HG03066 (cell line): ENCODE results near the gene SLC9A8.
"Not testable (repeated sequence)": the region's sequence is repeated elsewhere in the genome, so short reads cannot be mapped to it uniquely, and the experiment has no call there.

Experiments used
- ATAC-seq: cut with Tn5 transposase; IDR thresholded peaks from one replicate; pipeline ENCODE4 v1.9.1; 2021; ENCODE audit warnings: low read depth; ENCODE audit not compliant: unreplicated experiment

SLC9A8 gene

GRCh38 chr20:49890471-49891361 is 78.1 kb downstream of the SLC9A8 start:
- ATAC-seq, result no peak

- no peak for ATAC-seq
Measured at GRCh38 chr20:49891476-49892110, 79.0 kb downstream of the SLC9A8 start.

DNA sequence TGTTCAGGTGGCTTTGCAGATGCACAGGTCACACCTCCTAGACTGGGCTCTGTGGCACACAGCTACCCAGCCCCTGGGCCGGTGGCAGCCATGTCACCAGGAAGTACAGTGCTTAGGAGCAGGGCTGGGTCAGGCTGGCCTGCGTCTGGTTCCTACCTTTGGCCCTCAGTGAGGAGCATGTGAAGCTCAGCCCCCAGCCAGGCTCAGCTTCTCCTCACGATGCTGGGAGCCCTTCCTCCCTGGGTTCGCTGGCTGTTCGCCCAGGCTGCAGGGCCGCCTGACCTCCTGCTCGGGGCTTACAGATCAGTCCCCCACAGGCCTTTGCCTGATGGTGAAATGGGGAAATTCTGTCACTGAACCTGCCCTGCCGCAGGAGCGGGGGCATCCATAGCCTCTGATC is 79.6 kb downstream of the SLC9A8 start:
- no peak for ATAC-seq

GRCh38 chr20:49892817-49893216 is 80.2 kb downstream of the SLC9A8 start:
- no peak for ATAC-seq

GRCh38 chr20:49893242-49894072 is 80.8 kb downstream of the SLC9A8 start:
- no peak for ATAC-seq

DNA sequence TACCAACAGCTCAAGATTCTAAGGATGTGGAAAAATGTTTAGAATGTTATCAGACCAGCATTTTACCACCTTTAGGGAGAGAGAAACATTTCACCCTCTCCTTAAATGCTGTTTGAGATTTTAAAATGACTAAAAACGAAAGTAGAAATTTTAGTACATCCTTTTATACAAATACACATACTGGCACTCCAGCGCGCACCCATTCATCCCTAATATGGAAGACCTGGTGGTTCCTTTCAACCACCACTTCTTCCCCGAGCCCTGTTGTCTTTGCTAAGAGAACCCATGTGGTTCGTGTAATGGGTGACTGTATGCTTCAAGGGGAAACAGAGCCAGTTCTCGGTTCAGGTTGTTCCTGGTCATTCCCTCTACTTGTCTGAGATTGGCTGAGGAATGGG is 81.4 kb downstream of the SLC9A8 start:
- ATAC-seq, result no peak

DNA sequence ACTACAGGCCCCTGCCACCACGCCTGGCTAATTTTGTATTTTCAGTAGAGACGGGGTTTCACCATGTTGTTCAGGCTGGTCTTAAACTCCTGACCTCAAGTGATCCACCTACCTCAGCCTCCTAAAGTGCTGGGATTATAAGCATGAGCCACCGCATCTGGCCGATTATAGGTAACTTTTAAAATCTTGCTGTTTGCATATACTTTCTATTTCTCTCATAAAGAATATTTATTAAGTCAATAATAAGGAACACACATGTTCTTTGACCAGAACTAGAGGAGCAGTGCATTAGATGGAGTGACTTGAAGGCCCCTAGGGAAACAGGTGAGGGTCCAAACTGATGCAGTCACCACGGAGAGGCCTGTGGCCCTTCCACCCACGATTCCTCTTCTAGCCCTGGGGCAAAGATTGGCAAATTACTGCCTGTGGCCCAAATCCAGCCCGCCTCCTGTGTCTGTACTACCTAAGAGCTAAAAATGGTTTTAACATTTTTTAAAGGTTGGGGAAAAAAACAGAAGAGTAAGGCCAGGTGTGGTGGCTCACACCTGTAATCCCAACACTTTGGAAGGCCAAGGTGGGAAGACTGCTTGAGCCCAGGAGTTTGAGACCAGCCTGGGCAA is 83.0 kb downstream of the SLC9A8 start:
- not testable (repeated sequence) for ATAC-seq

DNA sequence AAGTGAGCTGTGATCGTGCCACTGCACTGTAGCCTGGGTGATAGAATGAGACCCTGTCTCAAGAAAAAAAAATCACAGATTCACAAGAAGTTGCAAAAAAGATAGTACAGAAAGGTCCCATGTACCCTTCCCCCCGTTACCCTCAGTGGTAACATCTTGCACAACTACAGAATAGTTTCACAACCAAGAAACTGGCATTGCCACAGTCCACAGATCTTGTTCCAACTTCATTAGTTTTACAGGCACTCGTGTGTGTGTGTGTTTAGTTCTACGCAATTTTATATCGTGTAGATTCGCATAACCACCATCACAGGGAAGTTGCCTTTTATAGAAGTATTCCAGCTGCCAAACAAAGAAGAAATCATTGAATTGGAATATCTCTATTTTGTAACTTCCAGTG is 83.6 kb downstream of the SLC9A8 start:
- no peak for ATAC-seq

DNA sequence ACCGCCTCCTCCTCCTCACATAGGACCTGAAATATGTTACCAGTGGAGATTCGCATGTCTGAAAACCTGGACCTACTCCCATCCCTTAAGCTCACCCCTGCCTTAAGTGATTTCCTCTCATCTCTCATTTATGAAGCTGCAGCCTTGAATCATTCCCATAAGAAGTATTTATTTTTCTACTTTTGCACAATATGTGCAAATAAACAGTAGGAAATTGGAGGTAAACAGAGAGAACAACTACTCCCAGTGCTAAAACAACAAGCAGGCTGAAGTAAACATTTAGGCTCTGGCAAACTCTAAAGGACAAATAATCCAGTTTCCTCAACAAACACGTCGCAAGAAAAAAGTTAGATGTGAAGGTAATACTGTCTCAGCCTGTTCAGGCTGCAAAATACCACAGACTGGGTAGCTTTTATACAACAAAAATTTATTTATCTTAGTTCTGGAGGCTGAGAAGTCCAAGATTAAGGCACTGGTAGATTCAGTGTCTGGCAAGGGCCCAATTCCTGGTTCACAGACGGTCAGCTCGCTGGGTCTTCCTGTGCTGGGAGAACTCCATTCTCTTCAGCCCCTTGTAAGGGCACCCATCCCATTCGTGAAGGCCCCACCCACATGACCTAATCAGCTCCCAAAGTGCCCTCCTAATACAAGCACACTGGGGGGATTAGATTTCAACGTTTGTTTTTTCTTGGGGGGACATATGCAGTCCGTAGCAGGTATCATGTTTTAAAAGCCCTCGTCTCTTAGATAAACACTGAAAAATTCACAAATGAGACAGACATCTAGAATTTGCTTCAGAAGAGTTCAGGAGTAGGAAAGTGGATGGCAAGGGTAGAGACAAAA is 87.1 kb downstream of the SLC9A8 start:
- no peak for ATAC-seq

DNA sequence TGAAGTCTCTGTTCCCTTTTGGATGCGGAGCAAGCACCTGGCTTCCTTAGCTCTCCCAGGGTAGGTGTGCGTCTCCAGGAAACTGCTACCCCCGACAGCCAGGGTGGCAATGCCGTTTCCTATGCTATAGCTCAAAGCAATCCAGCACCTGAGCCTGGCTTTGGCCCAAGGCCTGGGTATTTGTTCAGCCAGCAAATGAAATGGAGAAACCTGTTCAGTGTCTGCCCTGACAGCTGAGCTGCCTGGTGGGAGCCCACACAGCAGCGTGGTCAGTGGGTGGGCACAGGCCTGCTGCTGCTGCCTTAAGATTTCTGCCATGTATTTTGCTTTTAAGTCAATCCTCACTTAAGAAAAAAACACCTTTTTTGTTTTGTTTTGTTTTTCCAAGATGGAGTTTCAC is 89.0 kb downstream of the SLC9A8 start:
- no peak for ATAC-seq

DNA sequence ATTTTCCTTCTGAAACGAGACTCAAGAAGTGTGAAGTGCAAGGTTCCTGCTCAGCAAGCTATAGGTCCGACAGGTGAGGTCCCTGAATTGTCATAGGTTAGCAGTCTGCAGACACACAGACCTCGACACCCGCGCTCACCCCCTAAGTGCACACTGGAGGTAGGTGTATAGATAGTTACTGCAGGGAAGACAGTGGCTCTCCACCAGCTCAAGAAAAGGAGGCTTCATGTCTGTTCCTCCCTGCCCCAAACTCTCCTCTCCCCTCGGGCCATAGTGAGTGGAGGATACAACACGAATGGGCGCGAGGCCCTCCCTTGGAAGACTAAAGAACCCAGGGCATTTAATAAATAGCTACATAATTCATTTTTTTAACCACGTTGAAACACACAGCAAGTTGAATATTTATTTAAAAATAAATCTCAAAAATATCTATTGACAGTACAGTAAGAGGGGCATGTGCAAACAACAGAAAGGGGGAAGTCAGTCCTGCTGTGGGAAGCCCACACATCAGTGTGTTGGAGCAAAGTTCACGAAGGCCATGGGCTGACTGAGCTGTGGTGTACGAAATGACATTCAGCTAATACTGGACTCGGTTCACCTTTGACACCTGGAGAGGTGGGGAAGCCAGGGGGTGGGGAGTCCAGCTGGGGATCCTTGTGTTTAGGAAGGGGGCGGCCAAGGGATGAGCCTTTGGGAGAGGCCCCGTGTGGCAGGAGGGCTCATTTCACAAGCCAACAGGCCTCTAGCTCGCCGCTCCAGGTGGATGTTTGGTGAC is 92.0 kb downstream of the SLC9A8 start:
- no peak for ATAC-seq

GRCh38 chr20:49905415-49906091 is 92.9 kb downstream of the SLC9A8 start:
- ATAC-seq, result no peak

GRCh38 chr20:49906101-49906604 is 93.5 kb downstream of the SLC9A8 start:
- ATAC-seq, result no peak

- no peak for ATAC-seq
Measured at GRCh38 chr20:49906615-49907154, 94.1 kb downstream of the SLC9A8 start.

- no peak for ATAC-seq
Measured at GRCh38 chr20:49907405-49908257, 95.0 kb downstream of the SLC9A8 start.

DNA sequence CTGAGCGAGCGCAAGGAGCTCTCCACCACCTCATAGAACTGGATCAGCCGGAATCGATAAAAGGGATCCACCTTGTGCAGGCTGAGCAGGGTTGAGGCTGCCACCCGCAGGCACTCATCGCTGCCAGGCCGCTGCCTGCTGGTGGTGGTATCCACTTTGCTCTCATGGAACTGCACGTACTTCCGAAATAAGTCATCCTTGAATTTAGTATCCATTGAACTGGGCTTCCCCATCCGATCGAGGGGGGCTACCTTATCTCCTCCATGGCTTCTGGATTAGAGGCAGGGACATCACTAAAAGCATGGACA is 95.6 kb downstream of the SLC9A8 start:
- ATAC-seq, result no peak
